ENCODE measurements around the gene ST3GAL4. TPM values are rescaled to one million over a fixed set of nuclear protein-coding genes. Genes with fewer than 3 reads are reported as not detected.
A peak's percentile ranks its signal among the peaks of the same experiment; 100 is the strongest.

The ST3GAL4 gene
- total RNA-seq, 1 experiment from 2014 or later: 11.2 TPM

GRCh38 chr11:126327281-126328000 is 28.0 kb upstream of the ST3GAL4 start:
- no peak for TF ChIP-seq CTCF (IDR thresholded peaks at IDR 0.05; ENCODE audit: insufficient read depth in 1 of 2, low read depth in 1 of 2, low read length in 1 of 2, severe bottlenecking in 1 of 2, unreplicated experiment in 1 of 2)
- Histone ChIP-seq H3K36me3 (ENCODE audit: control insufficient read depth, insufficient read depth, low read length) (peaks cover 1% of the 10 kb centered on the region; the same call in 1 of the 2 replicates), H3K9me3 (no peaks in the 10 kb centered on the region), H3K27me3 (replicated peaks; ENCODE audit: control insufficient read depth, insufficient read depth, low read length) (no peaks in the 10 kb centered on the region), H3K4me1 (no peaks in the 10 kb centered on the region), H3K4me3 (ENCODE audit: low read depth, low read length) (no peak overlapping the region)
- peaks cover under 1% of the 10 kb centered on the region for H3K36me3 Mint-ChIP-seq (ENCODE audit: insufficient read depth, unreplicated experiment)
- CTCF ChIA-PET: no interaction called here
- peak overlapping the region; percentile 45 for H3K27ac Mint-ChIP-seq (ENCODE audit: unreplicated experiment)
- BruUV-seq (replicated peaks): no TSS peak
- H3K4me1 Mint-ChIP-seq (ENCODE audit: low read depth, unreplicated experiment): no peaks in the 10 kb centered on the region
- no peak for DNase-seq
- H3K9me3 Mint-ChIP-seq (ENCODE audit: unreplicated experiment): no peaks in the 10 kb centered on the region
- H3K4me3 Mint-ChIP-seq (ENCODE audit: unreplicated experiment): no peak overlapping the region
- POLR2A ChIA-PET: interaction anchor here (0.6 kb wide), 1 partner anchor 43 kb away, joined by 3 read pairs; no protein-coding TSS in a partner anchor
- intact Hi-C loops (cut with micrococcal nuclease; ENCODE audit: unreplicated experiment): no loop called here
- H3K27me3 Mint-ChIP-seq (ENCODE audit: insufficient read depth, unreplicated experiment): no peaks in the 10 kb centered on the region

GRCh38 chr11:126328001-126328390 is 27.5 kb upstream of the ST3GAL4 start:
- no peak for DNase-seq
- H3K9me3 ChIP-seq: no peaks in the 10 kb centered on the region
- H3K36me3 ChIP-seq (ENCODE audit: control insufficient read depth, insufficient read depth, low read length): peaks cover 1% of the 10 kb centered on the region; the same call in 1 of the 2 replicates
- Mint-ChIP-seq H3K4me1 (ENCODE audit: low read depth, unreplicated experiment) (peaks cover under 1% of the 10 kb centered on the region), H3K27ac (ENCODE audit: unreplicated experiment) (peak overlapping the region; percentile 45), H3K36me3 (ENCODE audit: insufficient read depth, unreplicated experiment) (peaks cover 5% of the 10 kb centered on the region), H3K9me3 (ENCODE audit: unreplicated experiment) (no peaks in the 10 kb centered on the region), H3K4me3 (ENCODE audit: unreplicated experiment) (no peak overlapping the region), H3K27me3 (ENCODE audit: insufficient read depth, unreplicated experiment) (no peaks in the 10 kb centered on the region)
- peaks cover under 1% of the 10 kb centered on the region; the same call in 1 of the 2 replicates for H3K4me1 ChIP-seq
- no peak overlapping the region for H3K4me3 ChIP-seq (ENCODE audit: low read depth, low read length)
- no peak for TF ChIP-seq CTCF (IDR thresholded peaks at IDR 0.05; ENCODE audit: insufficient read depth in 1 of 2, low read depth in 1 of 2, low read length in 1 of 2, severe bottlenecking in 1 of 2, unreplicated experiment in 1 of 2)
- POLR2A ChIA-PET: interaction anchor here (0.6 kb wide), 1 partner anchor 42 kb away, joined by 3 read pairs; no protein-coding TSS in a partner anchor
- CTCF ChIA-PET: no interaction called here
- intact Hi-C loops (cut with micrococcal nuclease; ENCODE audit: unreplicated experiment): no loop called here
- H3K27me3 ChIP-seq (replicated peaks; ENCODE audit: control insufficient read depth, insufficient read depth, low read length): no peaks in the 10 kb centered on the region
- BruUV-seq (replicated peaks): no TSS peak

- no peaks in the 10 kb centered on the region for H3K27me3 Mint-ChIP-seq (ENCODE audit: insufficient read depth, unreplicated experiment)
- POLR2A ChIA-PET: no interaction called here
- Histone ChIP-seq H3K36me3 (ENCODE audit: control insufficient read depth, insufficient read depth, low read length) (peaks cover 1% of the 10 kb centered on the region; the same call in 1 of the 2 replicates), H3K27me3 (replicated peaks; ENCODE audit: control insufficient read depth, insufficient read depth, low read length) (no peaks in the 10 kb centered on the region), H3K9me3 (no peaks in the 10 kb centered on the region), H3K4me1 (peaks cover 5% of the 10 kb centered on the region; the same call in 1 of the 2 replicates), H3K4me3 (ENCODE audit: low read depth, low read length) (no peak overlapping the region)
- H3K9me3 Mint-ChIP-seq (ENCODE audit: unreplicated experiment): no peaks in the 10 kb centered on the region
- no peak for TF ChIP-seq CTCF (IDR thresholded peaks at IDR 0.05; ENCODE audit: insufficient read depth in 1 of 2, low read depth in 1 of 2, low read length in 1 of 2, severe bottlenecking in 1 of 2, unreplicated experiment in 1 of 2)
- peaks cover 5% of the 10 kb centered on the region for H3K4me1 Mint-ChIP-seq (ENCODE audit: low read depth, unreplicated experiment)
- no peak overlapping the region for H3K4me3 Mint-ChIP-seq (ENCODE audit: unreplicated experiment)
- CTCF ChIA-PET: no interaction called here
- peaks cover 5% of the 10 kb centered on the region for H3K36me3 Mint-ChIP-seq (ENCODE audit: insufficient read depth, unreplicated experiment)
- no peak for DNase-seq
- peak overlapping the region; percentile 45 for H3K27ac Mint-ChIP-seq (ENCODE audit: unreplicated experiment)
- BruUV-seq (replicated peaks): no TSS peak
- intact Hi-C loops (cut with micrococcal nuclease; ENCODE audit: unreplicated experiment): no loop called here
These were observed 27.0 kb upstream of the ST3GAL4 start for GRCh38 chr11:126328444-126328843.
